HEK293 (cell line): ENCODE results near the gene CEBPB.

ENCODE experiments used
- REST ChIP-seq: fragments of 450-650 bp; formaldehyde crosslinking; IDR thresholded peaks from 2 replicates; pipeline ENCODE4 v1.5.1; 2016; ENCODE audit warnings: missing biosample characterization, missing genetic modification characterization
- TCF7L2 ChIP-seq: IDR thresholded peaks from 2 replicates; pipeline ENCODE4 v1.6.1; 2011; ENCODE audit warnings: low read depth, mild to moderate bottlenecking, inconsistent platforms, low read length, moderate library complexity, borderline replicate concordance
- ZNF175 ChIP-seq: fragments of 450-650 bp; formaldehyde crosslinking; IDR thresholded peaks from 2 replicates; pipeline ENCODE4 v1.5.1; 2016; ENCODE audit warnings: missing biosample characterization, missing genetic modification characterization
- TF ChIP-seq, protein P1 (sequence below): fragments of 450-650 bp; formaldehyde crosslinking; IDR thresholded peaks from 2 replicates; pipeline ENCODE4 v1.5.1; 2016; ENCODE audit warnings: missing biosample characterization, missing genetic modification characterization
- TF ChIP-seq, protein P2 (sequence below): fragments of 450-650 bp; formaldehyde crosslinking; IDR thresholded peaks from 2 replicates; pipeline ENCODE4 v1.5.1; 2017; ENCODE audit warnings: missing biosample characterization, missing genetic modification characterization

DNA sequence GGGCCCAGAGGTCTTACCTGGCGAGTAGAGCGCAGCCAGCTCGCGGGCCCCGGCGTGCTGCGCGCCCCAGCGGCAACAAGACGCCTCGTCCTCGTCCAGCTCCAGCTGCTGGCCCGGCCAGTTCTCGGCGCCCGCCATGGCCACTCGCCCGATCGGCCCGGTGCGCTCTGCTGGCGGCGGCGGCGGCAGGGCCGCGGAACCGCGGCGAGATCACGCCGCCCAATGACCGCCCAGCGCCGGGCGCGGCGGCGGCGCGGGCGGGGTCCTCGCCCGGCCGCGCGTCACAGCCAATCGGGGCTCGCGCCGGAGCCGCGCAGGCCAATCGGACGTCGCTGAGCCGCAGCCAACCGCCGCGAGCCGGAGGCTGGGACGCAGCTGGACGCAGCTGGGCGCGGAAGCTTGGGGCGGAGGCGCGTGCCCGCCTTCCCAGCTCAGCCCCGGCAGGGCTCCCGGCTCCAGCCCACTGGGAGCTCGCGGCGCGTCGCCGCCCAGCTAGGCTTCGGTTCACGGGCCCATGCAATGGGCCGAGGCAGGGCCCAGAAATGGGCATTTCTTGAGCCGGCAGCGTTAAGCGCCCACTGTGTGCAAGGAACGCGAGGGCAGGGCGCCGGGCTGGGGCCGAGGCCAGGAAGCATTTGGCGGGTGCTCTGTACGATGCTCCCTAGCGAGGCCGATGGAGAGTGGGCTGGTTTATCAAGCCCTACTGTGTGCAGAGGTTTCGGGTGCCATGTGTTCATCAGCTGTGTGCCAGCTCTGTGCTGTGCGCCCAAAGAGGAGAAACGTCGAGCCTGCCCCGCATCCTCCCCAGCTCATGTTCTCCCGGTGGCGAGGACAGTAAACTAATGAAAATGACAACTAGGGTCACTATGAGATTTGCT is 36.9 kb upstream of the CEBPB start, which contains the start of gene PEDS1:
- TF ChIP-seq TCF7L2: no peak
- TF ChIP-seq ZNF175 (tag by site-specific recombination): no peak
- TF ChIP-seq REST: 0 out of 2 replicates have a peak, but pooled peaks have one; percentile 25
- TF ChIP-seq, protein P1, sequence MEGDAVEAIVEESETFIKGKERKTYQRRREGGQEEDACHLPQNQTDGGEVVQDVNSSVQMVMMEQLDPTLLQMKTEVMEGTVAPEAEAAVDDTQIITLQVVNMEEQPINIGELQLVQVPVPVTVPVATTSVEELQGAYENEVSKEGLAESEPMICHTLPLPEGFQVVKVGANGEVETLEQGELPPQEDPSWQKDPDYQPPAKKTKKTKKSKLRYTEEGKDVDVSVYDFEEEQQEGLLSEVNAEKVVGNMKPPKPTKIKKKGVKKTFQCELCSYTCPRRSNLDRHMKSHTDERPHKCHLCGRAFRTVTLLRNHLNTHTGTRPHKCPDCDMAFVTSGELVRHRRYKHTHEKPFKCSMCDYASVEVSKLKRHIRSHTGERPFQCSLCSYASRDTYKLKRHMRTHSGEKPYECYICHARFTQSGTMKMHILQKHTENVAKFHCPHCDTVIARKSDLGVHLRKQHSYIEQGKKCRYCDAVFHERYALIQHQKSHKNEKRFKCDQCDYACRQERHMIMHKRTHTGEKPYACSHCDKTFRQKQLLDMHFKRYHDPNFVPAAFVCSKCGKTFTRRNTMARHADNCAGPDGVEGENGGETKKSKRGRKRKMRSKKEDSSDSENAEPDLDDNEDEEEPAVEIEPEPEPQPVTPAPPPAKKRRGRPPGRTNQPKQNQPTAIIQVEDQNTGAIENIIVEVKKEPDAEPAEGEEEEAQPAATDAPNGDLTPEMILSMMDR (tag by site-specific recombination): peak; percentile 45; the same call in 1 of the 2 replicates
- TF ChIP-seq, protein P2, sequence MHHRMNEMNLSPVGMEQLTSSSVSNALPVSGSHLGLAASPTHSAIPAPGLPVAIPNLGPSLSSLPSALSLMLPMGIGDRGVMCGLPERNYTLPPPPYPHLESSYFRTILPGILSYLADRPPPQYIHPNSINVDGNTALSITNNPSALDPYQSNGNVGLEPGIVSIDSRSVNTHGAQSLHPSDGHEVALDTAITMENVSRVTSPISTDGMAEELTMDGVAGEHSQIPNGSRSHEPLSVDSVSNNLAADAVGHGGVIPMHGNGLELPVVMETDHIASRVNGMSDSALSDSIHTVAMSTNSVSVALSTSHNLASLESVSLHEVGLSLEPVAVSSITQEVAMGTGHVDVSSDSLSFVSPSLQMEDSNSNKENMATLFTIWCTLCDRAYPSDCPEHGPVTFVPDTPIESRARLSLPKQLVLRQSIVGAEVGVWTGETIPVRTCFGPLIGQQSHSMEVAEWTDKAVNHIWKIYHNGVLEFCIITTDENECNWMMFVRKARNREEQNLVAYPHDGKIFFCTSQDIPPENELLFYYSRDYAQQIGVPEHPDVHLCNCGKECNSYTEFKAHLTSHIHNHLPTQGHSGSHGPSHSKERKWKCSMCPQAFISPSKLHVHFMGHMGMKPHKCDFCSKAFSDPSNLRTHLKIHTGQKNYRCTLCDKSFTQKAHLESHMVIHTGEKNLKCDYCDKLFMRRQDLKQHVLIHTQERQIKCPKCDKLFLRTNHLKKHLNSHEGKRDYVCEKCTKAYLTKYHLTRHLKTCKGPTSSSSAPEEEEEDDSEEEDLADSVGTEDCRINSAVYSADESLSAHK (tag by site-specific recombination): no peak
